Mucosa of rectum (tissue), 2 donors: Measurements from ENCODE around the gene EIF5A2.
A peak's percentile ranks its signal among the peaks of the same experiment; 100 is the strongest.

Source experiments
- H3K27ac ChIP-seq, 2 donors: one replicate each; pipeline ENCODE4 v1.7.0; 2013; ENCODE audit warnings: inconsistent platforms in 2 of 2, low read depth in 2 of 2, low read length in 2 of 2
- H3K27me3 ChIP-seq, 2 donors: one replicate each; pipeline ENCODE4 v1.7.0; 2013; ENCODE audit warnings: low read length in 2 of 2; ENCODE audit not compliant: control insufficient read depth in 2 of 2, insufficient read depth in 2 of 2
- H3K36me3 ChIP-seq, 2 donors: one replicate each; pipeline ENCODE4 v1.7.0; 2013; ENCODE audit warnings: low read length in 2 of 2; ENCODE audit not compliant: control insufficient read depth in 2 of 2, insufficient read depth in 2 of 2
- H3K4me1 ChIP-seq, 2 donors: one replicate each; pipeline ENCODE4 v1.7.0; 2013; ENCODE audit warnings: low read length in 2 of 2, mild to moderate bottlenecking in 1 of 2; ENCODE audit not compliant: control insufficient read depth in 2 of 2, insufficient read depth in 2 of 2
- H3K4me3 ChIP-seq, 2 donors: one replicate each; pipeline ENCODE4 v1.7.0; 2013; ENCODE audit warnings: low read length in 2 of 2
- H3K9ac ChIP-seq, 2 donors: one replicate each; pipeline ENCODE4 v1.7.0; 2013; ENCODE audit warnings: low read length in 2 of 2, low read depth in 1 of 2, mild to moderate bottlenecking in 1 of 2
- H3K9me3 ChIP-seq, 2 donors: one replicate each; pipeline ENCODE4 v1.7.0; 2013; ENCODE audit warnings: low read length in 2 of 2; ENCODE audit not compliant: control insufficient read depth in 2 of 2
- donor health status: healthy.
- donor health status: Normal muscosa, but diverticular disease.

EIF5A2 gene

GRCh38 chr3:170869645-170870593 is 38.5 kb downstream of the EIF5A2 start, which contains the start of gene RPL22L1:
TSS of gene RPL22L1 (minus strand) at chr3:170870195. CDS start at chr3:170870167, 28 bp downstream.
- peaks cover 8 to 18% of the 10 kb centered on the region in 2 donors for H3K4me1 ChIP-seq

GRCh38 chr3:170869239-170869590 is 39.2 kb downstream of the EIF5A2 start:
- Histone ChIP-seq H3K27ac (peak overlapping the region; percentile 83 to 86), H3K4me1 (peaks cover 8 to 18% of the 10 kb centered on the region in 2 donors), H3K4me3 (peak overlapping the region; percentile 95 to 96), H3K36me3 (peaks cover 17 to 26% of the 10 kb centered on the region in 2 donors), H3K27me3 (no peaks in the 10 kb centered on the region), H3K9me3 (no peaks in the 10 kb centered on the region), H3K9ac (peak overlapping the region; percentile 77 to 87)

More at GRCh38 chr3:170869645-170870593, 38.5 kb downstream of the EIF5A2 start, which contains the start of gene RPL22L1:
- Histone ChIP-seq H3K27ac (peak within 1 kb of the TSS; percentile 83 to 86), H3K27me3 (no peaks in the 10 kb centered on the region), H3K36me3 (peaks cover 17 to 25% of the 10 kb centered on the region in 2 donors), H3K9ac (peak within 1 kb of the TSS; percentile 77 to 87), H3K9me3 (no peaks in the 10 kb centered on the region), H3K4me3 (peak within 1 kb of the TSS; percentile 95 to 96)

DNA sequence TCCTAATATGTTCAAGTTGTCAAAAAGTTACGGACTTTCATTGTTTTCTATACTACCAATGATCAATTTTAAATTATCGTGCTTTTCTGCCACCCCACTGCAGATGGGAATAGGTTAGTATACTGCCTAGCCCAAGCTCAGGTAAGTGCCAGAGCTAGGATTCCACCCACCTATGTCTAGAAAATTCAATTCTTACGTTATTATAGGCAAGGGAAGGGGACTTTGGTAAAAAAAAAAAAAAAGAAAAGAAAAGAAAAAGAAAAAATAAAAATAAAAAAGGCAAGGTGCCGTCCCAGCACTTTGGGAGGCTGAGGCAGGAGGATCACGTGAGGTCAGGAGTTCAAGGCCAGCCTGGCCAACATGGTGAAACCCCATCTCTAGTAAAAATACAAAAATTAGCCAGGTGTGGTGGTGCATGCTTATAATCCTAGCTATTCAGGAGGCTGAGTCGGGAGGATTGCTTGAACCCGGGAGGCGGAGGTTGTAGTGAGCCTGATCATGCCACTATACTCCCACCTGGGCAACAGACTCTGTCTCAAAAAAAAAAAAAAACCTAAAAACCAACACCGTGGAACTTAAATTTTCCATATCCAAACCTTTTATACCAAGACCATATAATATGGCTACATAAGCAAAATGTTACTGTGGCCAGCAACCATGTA is 39.7 kb downstream of the EIF5A2 start:
- Histone ChIP-seq H3K27me3 (no peaks in the 10 kb centered on the region), H3K27ac (no peak overlapping the region), H3K9me3 (no peaks in the 10 kb centered on the region), H3K36me3 (peaks cover 17 to 26% of the 10 kb centered on the region in 2 donors), H3K9ac (peak overlapping the region; percentile 77 to 87), H3K4me3 (peak overlapping the region; percentile 95 to 96), H3K4me1 (peaks cover 8 to 18% of the 10 kb centered on the region in 2 donors)

GRCh38 chr3:170867143-170867937 is 41.1 kb downstream of the EIF5A2 start:
- Histone ChIP-seq H3K27ac (no peak overlapping the region), H3K4me3 (no peak overlapping the region), H3K36me3 (peaks cover 17 to 26% of the 10 kb centered on the region in 2 donors)

DNA sequence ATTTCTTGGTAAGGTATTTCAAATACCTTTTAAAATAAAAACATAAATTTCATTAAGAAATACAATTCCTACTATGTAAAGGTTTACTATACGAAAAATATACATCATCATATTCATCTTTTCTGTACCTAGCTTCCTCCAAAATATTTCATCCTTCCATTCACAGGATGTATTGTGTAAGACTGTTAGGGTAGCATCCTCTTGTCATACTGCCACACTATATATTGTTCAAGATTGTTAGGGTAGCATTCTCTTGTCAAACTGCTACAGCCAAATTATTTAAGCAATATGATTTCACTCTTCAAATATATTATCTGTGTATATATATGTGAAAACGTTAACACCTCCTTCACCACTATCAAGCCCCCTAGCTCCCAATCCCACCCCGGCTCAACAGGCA is 41.9 kb downstream of the EIF5A2 start:
- Histone ChIP-seq H3K4me1 (peaks cover 8 to 18% of the 10 kb centered on the region in 2 donors), H3K4me3 (no peak overlapping the region), H3K27ac (no peak overlapping the region), H3K27me3 (no peaks in the 10 kb centered on the region), H3K9me3 (no peaks in the 10 kb centered on the region), H3K9ac (no peak overlapping the region), H3K36me3 (peaks cover 17 to 26% of the 10 kb centered on the region in 2 donors)

More at GRCh38 chr3:170867143-170867937, 41.1 kb downstream of the EIF5A2 start:
- Histone ChIP-seq H3K27me3 (no peaks in the 10 kb centered on the region), H3K9me3 (no peaks in the 10 kb centered on the region), H3K9ac (no peak overlapping the region), H3K4me1 (peaks cover 8 to 18% of the 10 kb centered on the region in 2 donors)

- H3K36me3 ChIP-seq, result peaks cover 17 to 26% of the 10 kb centered on the region in 2 donors
- no peaks in the 10 kb centered on the region for H3K9me3 ChIP-seq
- peaks cover 8 to 18% of the 10 kb centered on the region in 2 donors for H3K4me1 ChIP-seq
- H3K27ac ChIP-seq, result no peak overlapping the region
- H3K9ac ChIP-seq, result no peak overlapping the region
- H3K4me3 ChIP-seq, result no peak overlapping the region
- no peaks in the 10 kb centered on the region for H3K27me3 ChIP-seq
Measured at GRCh38 chr3:170865209-170866094, 43.0 kb downstream of the EIF5A2 start.

DNA sequence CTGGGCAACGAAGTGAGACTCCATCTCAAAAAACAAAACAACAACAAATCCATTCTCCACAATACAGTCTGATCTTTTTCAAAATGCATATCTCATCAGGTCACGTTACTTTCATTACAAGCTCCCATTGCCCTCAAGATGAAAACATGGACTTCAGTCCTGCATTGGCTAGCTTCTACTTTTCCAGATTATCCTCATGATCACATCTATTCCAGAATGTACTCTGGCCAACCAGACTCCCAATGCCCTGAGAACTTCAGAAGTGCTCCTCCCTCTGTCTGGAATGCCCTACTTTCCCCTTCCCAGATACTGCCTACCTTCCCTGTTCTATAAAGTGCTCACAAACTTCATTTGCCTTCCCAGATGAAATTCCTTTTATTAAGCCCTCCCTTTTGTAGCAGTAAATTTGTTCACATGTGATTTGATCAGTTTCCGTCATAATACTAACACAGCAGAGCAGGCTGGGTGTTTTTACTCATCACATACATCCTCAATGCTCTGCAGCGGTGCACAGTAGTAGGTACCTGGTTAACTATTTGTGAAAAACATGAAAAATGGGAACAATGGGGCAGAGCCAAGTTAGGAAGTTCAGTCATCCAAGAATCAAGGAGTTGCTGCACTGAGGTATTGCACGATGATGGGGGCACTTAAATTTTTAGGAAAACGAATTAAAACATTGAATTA is 43.8 kb downstream of the EIF5A2 start:
- Histone ChIP-seq H3K27ac (no peak overlapping the region), H3K4me1 (peaks cover 8 to 18% of the 10 kb centered on the region in 2 donors), H3K36me3 (peaks cover 17 to 26% of the 10 kb centered on the region in 2 donors), H3K4me3 (no peak overlapping the region), H3K9me3 (no peaks in the 10 kb centered on the region), H3K27me3 (no peaks in the 10 kb centered on the region), H3K9ac (no peak overlapping the region)

DNA sequence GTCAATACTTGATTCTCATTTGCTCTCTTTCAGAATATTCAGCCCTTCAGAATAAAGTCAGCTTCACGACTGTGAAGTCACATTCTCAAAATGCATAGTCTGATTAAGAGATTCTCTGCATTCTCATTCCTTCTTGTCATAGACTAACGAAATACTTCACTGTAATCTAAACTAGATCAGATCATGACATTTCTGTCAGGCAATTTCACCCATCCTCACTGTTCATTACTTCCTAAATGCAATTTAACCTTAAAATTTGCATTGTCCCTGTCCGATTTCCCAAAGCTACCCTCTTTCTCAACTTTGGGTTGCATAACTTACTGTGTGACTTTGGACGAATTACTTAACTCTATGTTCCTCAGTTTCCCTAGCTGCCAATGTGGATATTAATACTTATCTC is 44.6 kb downstream of the EIF5A2 start:
- Histone ChIP-seq H3K9ac (no peak overlapping the region), H3K9me3 (no peaks in the 10 kb centered on the region), H3K27me3 (no peaks in the 10 kb centered on the region), H3K27ac (no peak overlapping the region), H3K4me3 (no peak overlapping the region), H3K36me3 (peaks cover 17 to 26% of the 10 kb centered on the region in 2 donors), H3K4me1 (peaks cover 7 to 13% of the 10 kb centered on the region in 2 donors)
